OCI-LY7 (cell line): Measurements from ENCODE around the gene SPTBN2. TPM values are rescaled to one million over a fixed set of nuclear protein-coding genes. Genes with fewer than 3 reads are reported as not detected.

ENCODE experiments used
- BruUV-seq: library from RNA; stranded (reverse); fragments of 400-500 nt; replicated peaks from 2 replicates; lab custom pipeline; 2021; lab: Mats Ljungman, UMichigan
- CTCF ChIA-PET: fragments of 300-600 bp; sonication (Branson Sonifier 250); formaldehyde crosslinking; loops from one replicate; lab custom pipeline; 2022; ENCODE audit warnings: antibody characterized with exemption; ENCODE audit not compliant: unreplicated experiment; lab: Charles Lee
- POLR2A ChIA-PET: fragments of 300-600 bp; sonication (Branson Sonifier 250); formaldehyde crosslinking; loops from one replicate; lab custom pipeline; 2022; ENCODE audit warnings: antibody characterized with exemption; lab: Charles Lee
- DNase-seq: peaks from one replicate; pipeline ENCODE4 v3.0.0-alpha.2; 2015; ENCODE audit warnings: low spot score
- H2AFZ ChIP-seq: fragments of 200-600 bp; sonication (generic), shearing (Covaris generic); 2 replicates; pipeline ENCODE4 v1.6.1; 2014; ENCODE audit warnings: mild to moderate bottlenecking, antibody characterized with exemption, low read length, moderate library complexity
- H3K27ac ChIP-seq: fragments of 200-600 bp; sonication (generic); 2 replicates; pipeline ENCODE4 v1.5.1; 2014; ENCODE audit warnings: mixed run types, low read depth, mild to moderate bottlenecking, moderate library complexity, low read length, inconsistent platforms; ENCODE audit not compliant: poor library complexity, severe bottlenecking
- H3K36me3 ChIP-seq: fragments of 200-600 bp; sonication (generic); 2 replicates; pipeline ENCODE4 v1.6.1; 2014; ENCODE audit warnings: mild to moderate bottlenecking, antibody characterized with exemption, low read length, moderate library complexity, mixed read lengths; ENCODE audit not compliant: insufficient read depth
- H3K4me1 ChIP-seq: fragments of 200-600 bp; sonication (generic); 2 replicates; pipeline ENCODE4 v1.5.1; 2014; ENCODE audit warnings: mild to moderate bottlenecking, low read length; ENCODE audit not compliant: insufficient read depth, poor library complexity, severe bottlenecking
- H3K4me2 ChIP-seq: fragments of 200-600 bp; sonication (generic); 2 replicates; pipeline ENCODE4 v1.6.1; 2014; ENCODE audit warnings: mild to moderate bottlenecking, low read length
- H3K4me3 ChIP-seq: fragments of 200-600 bp; sonication (generic); 2 replicates; pipeline ENCODE4 v1.5.1; 2014; ENCODE audit warnings: mild to moderate bottlenecking, low read depth, low read length; ENCODE audit not compliant: poor library complexity, severe bottlenecking
- H3K79me2 ChIP-seq: fragments of 200-600 bp; sonication (generic); 2 replicates; pipeline ENCODE4 v1.6.1; 2016; ENCODE audit warnings: low read depth, mild to moderate bottlenecking, low read length, moderate library complexity, mixed read lengths; ENCODE audit not compliant: insufficient read depth
- H3K9me2 ChIP-seq: fragments of 200-600 bp; sonication (generic); 2 replicates; pipeline ENCODE4 v1.6.1; 2016; ENCODE audit warnings: mild to moderate bottlenecking, low read length, mixed read lengths; ENCODE audit not compliant: insufficient read depth
- H3K9me3 ChIP-seq: fragments of 200-600 bp; sonication (generic); 2 replicates; pipeline ENCODE4 v1.6.1; 2014; ENCODE audit warnings: mild to moderate bottlenecking, mixed run types, low read length, mixed read lengths
- H4K20me1 ChIP-seq: fragments of 200-600 bp; sonication (generic); 2 replicates; pipeline ENCODE4 v1.6.1; 2014; ENCODE audit warnings: mild to moderate bottlenecking, antibody characterized with exemption, low read length, moderate library complexity, mixed read lengths; ENCODE audit not compliant: insufficient read depth
- CTCF ChIP-seq: fragments of 200-600 bp; sonication (generic); conservative IDR thresholded peaks from 2 replicates; pipeline ENCODE4 v1.5.1; 2014; ENCODE audit warnings: mild to moderate bottlenecking, antibody characterized with exemption, low read length, moderate library complexity, mixed read lengths
- EZH2phosphoT487 ChIP-seq: fragments of 200-600 bp; sonication (generic); IDR thresholded peaks from 2 replicates; pipeline ENCODE4 v1.6.1; 2018; ENCODE audit warnings: low read depth, borderline replicate concordance, mild to moderate bottlenecking, mixed run types, antibody characterized with exemption, low read length, moderate library complexity, mixed read lengths
- intact Hi-C: fragments of 100-400 bp; cut with micrococcal nuclease; formaldehyde crosslinking; loops from one replicate; pipeline ENCODE4 v1.10.0; 2022; ENCODE audit not compliant: unreplicated experiment
- total RNA-seq, 2 experiments: library from RNA; depleted of rRNA in 1 of 2; stranded (reverse); fragments of >200 nt in 1 of 2; shearing (Covaris generic) in 1 of 2; gene quantifications; 2 replicates each; pipeline ENCODE4 v1.2.3, GENCODE V29; 2014 to 2022

Gene SPTBN2
- total RNA-seq, 2 experiments from 2014 or later = 16.2 to 25.2 TPM

- H3K9me3 ChIP-seq = no peaks in the 10 kb centered on the region
- H3K36me3 ChIP-seq = peaks cover 50% of the 10 kb centered on the region
- ChIA-PET CTCF (no interaction called here), POLR2A (interaction anchor here (0.5 to 1.7 kb wide), 3 partner anchors 10 to 142 kb away, joined by 3 to 4 read pairs (median 3); no protein-coding TSS in a partner anchor)
- DNase-seq = no peak
- TF ChIP-seq CTCF = no peak
- TF ChIP-seq EZH2phosphoT487 = no peak
- H3K9me2 ChIP-seq = no peaks in the 10 kb centered on the region
- H3K4me3 ChIP-seq = no peak overlapping the region
- H3K27ac ChIP-seq = no peak overlapping the region
- H2AFZ ChIP-seq = no peak overlapping the region
- H3K79me2 ChIP-seq = no peaks in the 10 kb centered on the region
- no TSS peak for BruUV-seq
- H4K20me1 ChIP-seq = no peaks in the 10 kb centered on the region
- H3K4me1 ChIP-seq = no peaks in the 10 kb centered on the region
- intact Hi-C loops = no loop called here
- H3K4me2 ChIP-seq = no peak overlapping the region
Measured at GRCh38 chr11:66768088-66768521, 39.1 kb upstream of the SPTBN2 start.

GRCh38 chr11:66767666-66768065 is 38.6 kb upstream of the SPTBN2 start:
- no peak for TF ChIP-seq CTCF
- Histone ChIP-seq H3K4me3 (no peak overlapping the region), H3K27ac (no peak overlapping the region), H3K79me2 (no peaks in the 10 kb centered on the region), H3K9me2 (no peaks in the 10 kb centered on the region), H2AFZ (no peak overlapping the region), H4K20me1 (no peaks in the 10 kb centered on the region), H3K9me3 (no peaks in the 10 kb centered on the region), H3K4me2 (no peak overlapping the region), H3K36me3 (peaks cover 55% of the 10 kb centered on the region), H3K4me1 (no peaks in the 10 kb centered on the region)
- no peak for DNase-seq
- POLR2A ChIA-PET = interaction anchor here (0.5 to 2.6 kb wide), 4 partner anchors 10 to 38 kb away, joined by 3 to 11 read pairs (median 4); no protein-coding TSS in a partner anchor
- BruUV-seq = no TSS peak
- intact Hi-C loops = no loop called here
- CTCF ChIA-PET = no interaction called here

- H3K36me3 ChIP-seq = peaks cover 62% of the 10 kb centered on the region
- no TSS peak for BruUV-seq
- POLR2A ChIA-PET = interaction anchor here (0.7 to 2.6 kb wide), 6 partner anchors 8 to 93 kb away, joined by 3 to 11 read pairs (median 4); no protein-coding TSS in a partner anchor
Measured at GRCh38 chr11:66766681-66767080, 37.7 kb upstream of the SPTBN2 start.

More at GRCh38 chr11:66766681-66767080, 37.7 kb upstream of the SPTBN2 start:
- H4K20me1 ChIP-seq = no peaks in the 10 kb centered on the region
- CTCF ChIA-PET = no interaction called here
- H3K9me2 ChIP-seq = no peaks in the 10 kb centered on the region
- no peaks in the 10 kb centered on the region for H3K9me3 ChIP-seq
- no peak for DNase-seq
- H3K4me1 ChIP-seq = no peaks in the 10 kb centered on the region
- H2AFZ ChIP-seq = no peak overlapping the region
- intact Hi-C loops = no loop called here
- no peak overlapping the region for H3K4me3 ChIP-seq
- TF ChIP-seq EZH2phosphoT487 (no peak), CTCF (no peak)
- H3K79me2 ChIP-seq = no peaks in the 10 kb centered on the region
- no peak overlapping the region for H3K27ac ChIP-seq
- no peak overlapping the region for H3K4me2 ChIP-seq
